CMK (cell line): ENCODE results near the gene PDCD2L.

Experiments
- DNase-seq: peaks from one replicate; pipeline ENCODE4 v3.0.0-alpha.2; 2010; ENCODE audit warnings: low read depth

The PDCD2L gene

GRCh38 chr19:34471906-34472700, 67.9 kb downstream of the PDCD2L start:
- no peak for DNase-seq

DNA sequence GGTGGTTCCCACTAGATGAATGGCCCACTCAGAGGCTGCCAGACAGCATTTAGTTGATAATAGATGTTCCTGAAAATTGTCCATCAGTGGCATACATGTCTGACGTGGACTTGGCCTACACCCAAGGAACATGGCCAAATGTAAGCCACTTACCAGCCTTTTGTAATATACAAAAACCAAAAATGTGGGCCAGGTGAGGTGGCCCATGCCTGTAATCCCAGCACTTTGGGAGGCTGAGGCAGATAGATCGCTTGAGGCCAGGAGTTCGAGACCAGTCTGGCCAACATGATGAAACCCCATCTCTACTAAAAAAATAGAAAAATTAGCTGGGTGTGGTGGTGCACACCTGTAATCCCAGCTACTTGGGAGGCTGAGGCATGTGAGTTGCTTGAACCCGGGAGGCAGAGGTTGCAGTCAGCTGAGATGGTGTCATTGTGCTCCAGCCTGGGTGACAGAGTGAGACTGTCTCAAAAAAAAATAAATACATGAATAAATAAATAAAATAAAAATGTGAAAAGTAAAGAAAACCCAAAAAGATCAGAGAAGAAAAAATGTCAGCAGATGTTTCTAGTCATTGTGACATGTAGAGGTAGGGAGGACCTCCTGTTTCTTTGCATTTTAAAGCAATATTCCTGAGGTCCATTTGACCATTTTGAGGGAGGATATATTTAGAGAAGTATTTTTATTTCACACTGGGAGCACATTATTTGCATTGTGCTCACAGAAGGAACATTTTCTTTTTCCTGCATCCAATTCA, 70.2 kb downstream of the PDCD2L start:
- no peak for DNase-seq

GRCh38 chr19:34475026-34475974, 71.1 kb downstream of the PDCD2L start:
- no peak for DNase-seq
